CD4-positive, alpha-beta T cell (primary cell): Measurements from ENCODE around the gene LLGL2. TPM values are rescaled to one million over a fixed set of nuclear protein-coding genes. Genes with fewer than 3 reads are reported as not detected.

Experiments
- ATAC-seq: fragments of 200-7000 bp; cut with Tn5 transposase; one replicate; pipeline ENCODE4 v1.10.0; 2022; ENCODE audit warnings: mild to moderate bottlenecking; ENCODE audit not compliant: poor library complexity
- CTCF ChIA-PET: fragments of 350-600 bp; sonication (Branson Sonifier 250); formaldehyde crosslinking; loops from one replicate; lab custom pipeline; 2021; ENCODE audit warnings: antibody characterized with exemption, inconsistent platforms; lab: Charles Lee
- POLR2A ChIA-PET: fragments of 350-600 bp; sonication (Branson Sonifier 250); formaldehyde crosslinking; loops from one replicate; lab custom pipeline; 2021; ENCODE audit warnings: antibody characterized with exemption, inconsistent platforms; lab: Charles Lee
- DNase-seq, 14 experiments: peaks; one replicate each; pipeline ENCODE4 v3.0.0-alpha.2; 2013 to 2020; ENCODE audit warnings: mixed read lengths in 2 of 14
- H3K27ac ChIP-seq, 2 donors: one replicate each; pipeline versions ENCODE4 v1.5.1 to v1.7.0; 2013; ENCODE audit warnings: low read length in 2 of 2, low read depth in 1 of 2, mild to moderate bottlenecking in 1 of 2
- H3K27me3 ChIP-seq, 2 experiments: 1 replicate in 1 of 2; 2 replicates in 1 of 2; pipeline versions ENCODE4 v1.6.1 to v1.7.0; 2013; ENCODE audit warnings: low read length in 2 of 2, control low read depth in 1 of 2, mild to moderate bottlenecking in 1 of 2, moderate library complexity in 1 of 2; ENCODE audit not compliant: insufficient read depth in 2 of 2, control insufficient read depth in 1 of 2
- H3K36me3 ChIP-seq: one replicate; pipeline ENCODE4 v1.6.1; 2013; ENCODE audit warnings: low read length, control low read depth; ENCODE audit not compliant: insufficient read depth
- H3K4me1 ChIP-seq: one replicate; pipeline ENCODE4 v1.6.1; 2013; ENCODE audit warnings: low read length, control low read depth; ENCODE audit not compliant: insufficient read depth
- H3K4me3 ChIP-seq: one replicate; pipeline ENCODE4 v1.5.1; 2013; ENCODE audit warnings: mild to moderate bottlenecking, low read length, moderate library complexity
- H3K9me3 ChIP-seq, 2 experiments: 1 replicate in 1 of 2; 2 replicates in 1 of 2; pipeline versions ENCODE4 v1.6.1 to v1.7.0; 2013; ENCODE audit warnings: low read length in 2 of 2, mild to moderate bottlenecking in 2 of 2, control low read depth in 1 of 2, moderate library complexity in 1 of 2; ENCODE audit not compliant: control insufficient read depth in 1 of 2, insufficient read depth in 1 of 2
- H3K27ac Mint-ChIP-seq: one replicate; pipeline ENCODE4 v1.8.0; 2020; ENCODE audit warnings: mixed read lengths
- H3K27me3 Mint-ChIP-seq: one replicate; pipeline ENCODE4 v1.8.0; 2021; ENCODE audit warnings: mixed read lengths
- H3K36me3 Mint-ChIP-seq: one replicate; pipeline ENCODE4 v1.8.0; 2021; ENCODE audit warnings: low read depth, mixed read lengths
- H3K4me1 Mint-ChIP-seq: one replicate; pipeline ENCODE4 v1.8.0; 2021; ENCODE audit warnings: low read depth, mixed read lengths
- H3K4me3 Mint-ChIP-seq: one replicate; pipeline ENCODE4 v1.8.0; 2020; ENCODE audit warnings: mild to moderate bottlenecking, mixed read lengths
- H3K9me3 Mint-ChIP-seq: one replicate; pipeline ENCODE4 v1.8.0; 2020; ENCODE audit warnings: mixed read lengths
- CTCF ChIP-seq: fragments of 200-600 bp; IDR thresholded peaks from one replicate; pipeline ENCODE4 v1.8.0; 2022; ENCODE audit warnings: antibody characterized with exemption, mild to moderate bottlenecking
- intact Hi-C, 2 experiments: fragments of 100-400 bp; cut with DNase I in 1 of 2; cut with micrococcal nuclease in 1 of 2; formaldehyde crosslinking; loops; one replicate each; pipeline versions ENCODE4 v1.15.1 to v1.9.0; 2023 to 2025; cut with DNase I, micrococcal nuclease
- total RNA-seq, 174 experiments: library from RNA in 2 of 174; stranded (reverse) in 2 of 174; gene quantifications; one replicate each; pipeline ENCODE4 v1.2.3 and lab custom pipeline; 2021 to 2026

LLGL2 gene
- total RNA-seq, 2 experiments from 2014 or later: 31.2 to 34.2 TPM

GRCh38 chr17:75607086-75607485 lies 81.6 kb downstream of the LLGL2 start:
- H3K27me3 Mint-ChIP-seq: no peaks in the 10 kb centered on the region
- Histone ChIP-seq H3K27me3 (no peaks in the 10 kb centered on the region), H3K4me1 (peaks cover 4% of the 10 kb centered on the region), H3K9me3 (no peaks in the 10 kb centered on the region), H3K36me3 (no peaks in the 10 kb centered on the region), H3K27ac (no peak overlapping the region), H3K4me3 (no peak overlapping the region)
- TF ChIP-seq CTCF: no peak
- ATAC-seq (no peak), DNase-seq (no peak)
- H3K9me3 Mint-ChIP-seq: no peaks in the 10 kb centered on the region
- POLR2A ChIA-PET: no interaction called here
- H3K4me1 Mint-ChIP-seq: no peaks in the 10 kb centered on the region
- no peak overlapping the region for H3K27ac Mint-ChIP-seq
- no peak overlapping the region for H3K4me3 Mint-ChIP-seq
- CTCF ChIA-PET: no interaction called here
- intact Hi-C loops: no loop called here
- no peaks in the 10 kb centered on the region for H3K36me3 Mint-ChIP-seq

GRCh38 chr17:75610103-75610984 lies 84.8 kb downstream of the LLGL2 start:
- Histone ChIP-seq H3K27ac (no peak overlapping the region), H3K4me1 (no peaks in the 10 kb centered on the region), H3K4me3 (no peak overlapping the region), H3K9me3 (no peaks in the 10 kb centered on the region), H3K27me3 (no peaks in the 10 kb centered on the region), H3K36me3 (no peaks in the 10 kb centered on the region)
- no peak for TF ChIP-seq CTCF
- intact Hi-C loops: no loop called here
- no peaks in the 10 kb centered on the region for H3K27me3 Mint-ChIP-seq
- no peak overlapping the region for H3K27ac Mint-ChIP-seq
- ChIA-PET POLR2A (no interaction called here), CTCF (interaction anchor here (1.2 kb wide), 1 partner anchor 9 kb away, joined by 4 read pairs; no protein-coding TSS in a partner anchor)
- no peaks in the 10 kb centered on the region for H3K36me3 Mint-ChIP-seq
- no peak overlapping the region for H3K4me3 Mint-ChIP-seq
- H3K4me1 Mint-ChIP-seq: no peaks in the 10 kb centered on the region
- H3K9me3 Mint-ChIP-seq: no peaks in the 10 kb centered on the region
- ATAC-seq (no peak), DNase-seq (no peak)

- H3K4me1 ChIP-seq: no peaks in the 10 kb centered on the region
- no peaks in the 10 kb centered on the region for H3K36me3 Mint-ChIP-seq
- no peak for TF ChIP-seq CTCF
- no peaks in the 10 kb centered on the region for H3K36me3 ChIP-seq
- no peak overlapping the region for H3K27ac ChIP-seq
- H3K9me3 Mint-ChIP-seq: no peaks in the 10 kb centered on the region
- POLR2A ChIA-PET: no interaction called here
- H3K27me3 Mint-ChIP-seq: no peaks in the 10 kb centered on the region
- CTCF ChIA-PET: no interaction called here
- no peak overlapping the region for H3K4me3 ChIP-seq
- no peak overlapping the region for H3K27ac Mint-ChIP-seq
- no peaks in the 10 kb centered on the region for H3K27me3 ChIP-seq
- H3K4me1 Mint-ChIP-seq: no peaks in the 10 kb centered on the region
- no peak overlapping the region for H3K4me3 Mint-ChIP-seq
- DNase-seq: no peak
- H3K9me3 ChIP-seq: no peaks in the 10 kb centered on the region
- no peak for ATAC-seq
- intact Hi-C loops: no loop called here
These were observed 86.4 kb downstream of the LLGL2 start for GRCh38 chr17:75611851-75612429.
